Activated T-cell treated with anti-CD3 and anti-CD28 coated beads, Interleukin-2, amount 50 U/mL, for 72 hours (primary cell): ENCODE measurements around the gene JAK1. TPM values are rescaled to one million over a fixed set of nuclear protein-coding genes. Genes with fewer than 3 reads are reported as not detected.
"Not testable (repeated sequence)": the region's sequence is repeated elsewhere in the genome, so short reads cannot be mapped to it uniquely, and the experiment has no call there.

Source experiments
- ATAC-seq, 2 donors: fragments of 150-1000 bp; cut with Tn5 transposase; replicated peaks in 1 of 2; 2 replicates each; pipeline ENCODE4 v1.10.0; 2021; ENCODE audit warnings: moderate library complexity in 2 of 2, mild to moderate bottlenecking in 1 of 2
- DNase-seq, 2 donors: peaks; one replicate each; pipeline ENCODE4 v3.0.0; 2021 to 2022; ENCODE audit warnings: mixed read lengths in 1 of 2
- H3K27ac Mint-ChIP-seq: one replicate; pipeline ENCODE4 v1.8.0; 2022; ENCODE audit warnings: mild to moderate bottlenecking, moderate library complexity, mixed read lengths
- H3K27me3 Mint-ChIP-seq: one replicate; pipeline ENCODE4 v1.8.0; 2022; ENCODE audit warnings: low read depth, mixed read lengths
- H3K36me3 Mint-ChIP-seq, 2 donors: one replicate each; pipeline ENCODE4 v1.8.0; 2022; ENCODE audit warnings: mixed read lengths in 2 of 2, mild to moderate bottlenecking in 1 of 2; ENCODE audit not compliant: insufficient read depth in 2 of 2
- H3K4me1 Mint-ChIP-seq: one replicate; pipeline ENCODE4 v1.8.0; 2022; ENCODE audit warnings: low read depth, mixed read lengths
- H3K4me3 Mint-ChIP-seq, 2 donors: one replicate each; pipeline ENCODE4 v1.8.0; 2022; ENCODE audit warnings: mild to moderate bottlenecking in 2 of 2, mixed read lengths in 2 of 2, moderate library complexity in 2 of 2
- H3K9me3 Mint-ChIP-seq, 2 donors: one replicate each; pipeline ENCODE4 v1.8.0; 2022; ENCODE audit warnings: mixed read lengths in 2 of 2
- total RNA-seq, 2 donors: library from RNA; stranded (reverse); gene quantifications; one replicate each; pipeline ENCODE4 v1.2.3, GENCODE V29; 2022

JAK1 gene
- total RNA-seq, 2 donors from 2014 or later: 169 to 185 TPM

- no peaks in the 10 kb centered on the region for H3K9me3 Mint-ChIP-seq
- H3K36me3 Mint-ChIP-seq: peaks cover 2% of the 10 kb centered on the region in 2 donors
- ATAC-seq (peak in 1 of 2 donors; percentile 20), DNase-seq (no peak)
- H3K4me3 Mint-ChIP-seq: peak overlapping the region; percentile 79 to 94
- H3K4me1 Mint-ChIP-seq: peaks cover 95% of the 10 kb centered on the region
- H3K27ac Mint-ChIP-seq: peak overlapping the region; percentile 97
- no peaks in the 10 kb centered on the region for H3K27me3 Mint-ChIP-seq
These were observed 45.3 kb downstream of the JAK1 start for GRCh38 chr1:64920941-64921589.

- not testable (repeated sequence) for H3K27me3 Mint-ChIP-seq, H3K9me3 Mint-ChIP-seq, H3K36me3 Mint-ChIP-seq, ATAC-seq, DNase-seq, H3K4me3 Mint-ChIP-seq
- Mint-ChIP-seq H3K27ac (peak overlapping the region; percentile 8), H3K4me1 (peaks cover 84% of the 10 kb centered on the region)
These were observed 47.2 kb downstream of the JAK1 start for GRCh38 chr1:64919120-64919519.

GRCh38 chr1:64917907-64918306 lies 48.4 kb downstream of the JAK1 start:
- peak overlapping the region; percentile 30 for H3K27ac Mint-ChIP-seq
- H3K4me1 Mint-ChIP-seq: peaks cover 84% of the 10 kb centered on the region

GRCh38 chr1:64917328-64917861 lies 49.0 kb downstream of the JAK1 start:
- Mint-ChIP-seq H3K9me3 (no peaks in the 10 kb centered on the region), H3K36me3 (peaks cover 2% of the 10 kb centered on the region in 2 donors), H3K27ac (peak overlapping the region; percentile 80), H3K4me1 (peaks cover 84% of the 10 kb centered on the region), H3K4me3 (peak overlapping the region; percentile 56 to 57), H3K27me3 (no peaks in the 10 kb centered on the region)
- ATAC-seq (no peak), DNase-seq (no peak)

More at GRCh38 chr1:64917907-64918306, 48.4 kb downstream of the JAK1 start:
- ATAC-seq (peak in 1 of 2 donors; percentile 17), DNase-seq (no peak)
- Mint-ChIP-seq H3K36me3 (peaks cover 2% of the 10 kb centered on the region in 2 donors), H3K27me3 (no peaks in the 10 kb centered on the region), H3K4me3 (peak overlapping the region; percentile 51 to 57), H3K9me3 (no peaks in the 10 kb centered on the region)

- Mint-ChIP-seq H3K4me1 (peaks cover 84% of the 10 kb centered on the region), H3K27ac (peak overlapping the region; percentile 80), H3K9me3 (no peaks in the 10 kb centered on the region)
These were observed 50.7 kb downstream of the JAK1 start for GRCh38 chr1:64915381-64916274.

GRCh38 chr1:64913361-64914015 lies 52.9 kb downstream of the JAK1 start:
- Mint-ChIP-seq H3K27me3 (no peaks in the 10 kb centered on the region), H3K4me3 (peak overlapping the region in 1 of 2 donors; percentile 27), H3K27ac (peak overlapping the region; percentile 43), H3K9me3 (no peaks in the 10 kb centered on the region), H3K4me1 (peaks cover 86% of the 10 kb centered on the region), H3K36me3 (peaks cover 0 to 4% of the 10 kb centered on the region in 2 donors)
- DNase-seq: no peak
- no peak for ATAC-seq

More at GRCh38 chr1:64915381-64916274, 50.7 kb downstream of the JAK1 start:
- DNase-seq (no peak), ATAC-seq (no peak)
- Mint-ChIP-seq H3K36me3 (peaks cover 2% of the 10 kb centered on the region in 2 donors), H3K27me3 (no peaks in the 10 kb centered on the region), H3K4me3 (peak overlapping the region in 1 of 2 donors; percentile 46)

GRCh38 chr1:64912191-64912590 lies 54.2 kb downstream of the JAK1 start:
- Mint-ChIP-seq H3K9me3 (no peaks in the 10 kb centered on the region), H3K4me1 (peaks cover 86% of the 10 kb centered on the region), H3K4me3 (peak overlapping the region; percentile 4 to 28), H3K27me3 (no peaks in the 10 kb centered on the region), H3K36me3 (peaks cover 0 to 2% of the 10 kb centered on the region in 2 donors), H3K27ac (peak overlapping the region; percentile 0)
- ATAC-seq (peak; percentile 92 to 95), DNase-seq (peak; percentile 27 to 33)

- peaks cover 0 to 2% of the 10 kb centered on the region in 2 donors for H3K36me3 Mint-ChIP-seq
These were observed 55.0 kb downstream of the JAK1 start for GRCh38 chr1:64911326-64911725.

GRCh38 chr1:64909031-64909430 lies 57.3 kb downstream of the JAK1 start:
- H3K4me1 Mint-ChIP-seq: peaks cover 95% of the 10 kb centered on the region

More at GRCh38 chr1:64911326-64911725, 55.0 kb downstream of the JAK1 start:
- peaks cover 86% of the 10 kb centered on the region for H3K4me1 Mint-ChIP-seq
- H3K9me3 Mint-ChIP-seq: no peaks in the 10 kb centered on the region
- DNase-seq (no peak), ATAC-seq (no peak)
- no peak overlapping the region for H3K4me3 Mint-ChIP-seq
- no peaks in the 10 kb centered on the region for H3K27me3 Mint-ChIP-seq
- no peak overlapping the region for H3K27ac Mint-ChIP-seq

GRCh38 chr1:64908575-64908974 lies 57.8 kb downstream of the JAK1 start:
- H3K27me3 Mint-ChIP-seq: no peaks in the 10 kb centered on the region
- no peak for ATAC-seq
- peaks cover 90% of the 10 kb centered on the region for H3K4me1 Mint-ChIP-seq
- H3K9me3 Mint-ChIP-seq: no peaks in the 10 kb centered on the region
- H3K36me3 Mint-ChIP-seq: peaks cover 0 to 2% of the 10 kb centered on the region in 2 donors
- no peak overlapping the region for H3K4me3 Mint-ChIP-seq
- DNase-seq: no peak
- no peak overlapping the region for H3K27ac Mint-ChIP-seq

More at GRCh38 chr1:64909031-64909430, 57.3 kb downstream of the JAK1 start:
- peaks cover 0 to 2% of the 10 kb centered on the region in 2 donors for H3K36me3 Mint-ChIP-seq
- ATAC-seq: no peak
- no peak for DNase-seq
- no peaks in the 10 kb centered on the region for H3K9me3 Mint-ChIP-seq
- no peaks in the 10 kb centered on the region for H3K27me3 Mint-ChIP-seq
- peak overlapping the region in 1 of 2 donors; percentile 21 for H3K4me3 Mint-ChIP-seq
- H3K27ac Mint-ChIP-seq: peak overlapping the region; percentile 16

GRCh38 chr1:64906447-64906846 lies 59.9 kb downstream of the JAK1 start:
- Mint-ChIP-seq H3K4me3 (peak overlapping the region; percentile 41 to 53), H3K36me3 (peaks cover 0 to 2% of the 10 kb centered on the region in 2 donors), H3K4me1 (peaks cover 87% of the 10 kb centered on the region), H3K9me3 (no peaks in the 10 kb centered on the region), H3K27me3 (no peaks in the 10 kb centered on the region), H3K27ac (peak overlapping the region; percentile 38)
- ATAC-seq (peak; percentile 85 to 88), DNase-seq (peak; percentile 27 to 41)

- no peaks in the 10 kb centered on the region for H3K27me3 Mint-ChIP-seq
- H3K4me3 Mint-ChIP-seq: no peak overlapping the region
- H3K27ac Mint-ChIP-seq: no peak overlapping the region
- no peaks in the 10 kb centered on the region for H3K9me3 Mint-ChIP-seq
- no peaks in the 10 kb centered on the region for H3K36me3 Mint-ChIP-seq
- DNase-seq (no peak), ATAC-seq (no peak)
- H3K4me1 Mint-ChIP-seq: peaks cover 85% of the 10 kb centered on the region
These were observed 62.8 kb downstream of the JAK1 start for GRCh38 chr1:64903593-64903992.
